A549 (cell line): ENCODE results near the gene EGFL7.

Experiments used
- EP300 ChIP-seq, 2 experiments: fragments of >200 bp; sonication (Bioruptor Twin); formaldehyde crosslinking; IDR thresholded peaks; 2 replicates in 1 of 2; 3 replicates in 1 of 2; pipeline ENCODE4 v1.6.1; 2016 to 2017
- KDM1A ChIP-seq: fragments of 200-600 bp; sonication (generic); IDR thresholded peaks from 2 replicates; pipeline ENCODE4 v1.6.1; 2016; ENCODE audit warnings: low read depth, mild to moderate bottlenecking
- POLR2A ChIP-seq: IDR thresholded peaks from 2 replicates; pipeline ENCODE4 v1.6.1; 2012; ENCODE audit warnings: mild to moderate bottlenecking, low read length
- TP53 ChIP-seq: fragments of 250-450 bp; sonication (Bioruptor Pico); IDR thresholded peaks from 2 replicates; pipeline ENCODE4 v1.5.0; 2021; ENCODE audit warnings: mild to moderate bottlenecking, moderate library complexity
- TF ChIP-seq, protein P1 (sequence below): fragments of >200 bp; sonication (Bioruptor Twin); formaldehyde crosslinking; IDR thresholded peaks from 3 replicates; pipeline ENCODE4 v1.5.1; 2016
- TF ChIP-seq, protein P2 (sequence below): fragments of 250-450 bp; sonication (Bioruptor Pico); IDR thresholded peaks from 2 replicates; pipeline ENCODE4 v1.5.0; 2021; ENCODE audit warnings: mild to moderate bottlenecking, moderate library complexity, borderline replicate concordance

DNA sequence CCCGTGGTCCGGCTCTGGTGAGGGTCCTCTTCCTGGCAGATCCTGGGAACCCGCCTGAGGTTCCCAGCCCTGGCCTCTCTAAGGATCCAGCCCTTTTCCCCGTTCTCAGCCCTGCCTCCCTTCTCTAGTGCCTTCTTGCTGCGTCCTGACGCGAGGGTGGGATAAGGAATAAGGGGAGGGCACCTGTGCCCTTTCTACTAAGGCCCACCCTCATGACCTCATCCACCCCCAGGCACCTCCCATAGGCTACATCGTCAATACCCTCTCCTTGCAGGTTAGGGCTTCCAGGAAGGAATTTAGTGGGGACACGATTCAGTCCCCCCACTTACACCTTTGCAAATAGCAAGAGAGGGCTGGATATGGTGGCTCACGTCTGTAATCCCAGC lies 38.9 kb downstream of the EGFL7 start:
- TF ChIP-seq, protein P1, sequence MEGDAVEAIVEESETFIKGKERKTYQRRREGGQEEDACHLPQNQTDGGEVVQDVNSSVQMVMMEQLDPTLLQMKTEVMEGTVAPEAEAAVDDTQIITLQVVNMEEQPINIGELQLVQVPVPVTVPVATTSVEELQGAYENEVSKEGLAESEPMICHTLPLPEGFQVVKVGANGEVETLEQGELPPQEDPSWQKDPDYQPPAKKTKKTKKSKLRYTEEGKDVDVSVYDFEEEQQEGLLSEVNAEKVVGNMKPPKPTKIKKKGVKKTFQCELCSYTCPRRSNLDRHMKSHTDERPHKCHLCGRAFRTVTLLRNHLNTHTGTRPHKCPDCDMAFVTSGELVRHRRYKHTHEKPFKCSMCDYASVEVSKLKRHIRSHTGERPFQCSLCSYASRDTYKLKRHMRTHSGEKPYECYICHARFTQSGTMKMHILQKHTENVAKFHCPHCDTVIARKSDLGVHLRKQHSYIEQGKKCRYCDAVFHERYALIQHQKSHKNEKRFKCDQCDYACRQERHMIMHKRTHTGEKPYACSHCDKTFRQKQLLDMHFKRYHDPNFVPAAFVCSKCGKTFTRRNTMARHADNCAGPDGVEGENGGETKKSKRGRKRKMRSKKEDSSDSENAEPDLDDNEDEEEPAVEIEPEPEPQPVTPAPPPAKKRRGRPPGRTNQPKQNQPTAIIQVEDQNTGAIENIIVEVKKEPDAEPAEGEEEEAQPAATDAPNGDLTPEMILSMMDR = no peak
- TF ChIP-seq TP53 (CRISPR knock-in tag) = no peak
- TF ChIP-seq, protein P2, sequence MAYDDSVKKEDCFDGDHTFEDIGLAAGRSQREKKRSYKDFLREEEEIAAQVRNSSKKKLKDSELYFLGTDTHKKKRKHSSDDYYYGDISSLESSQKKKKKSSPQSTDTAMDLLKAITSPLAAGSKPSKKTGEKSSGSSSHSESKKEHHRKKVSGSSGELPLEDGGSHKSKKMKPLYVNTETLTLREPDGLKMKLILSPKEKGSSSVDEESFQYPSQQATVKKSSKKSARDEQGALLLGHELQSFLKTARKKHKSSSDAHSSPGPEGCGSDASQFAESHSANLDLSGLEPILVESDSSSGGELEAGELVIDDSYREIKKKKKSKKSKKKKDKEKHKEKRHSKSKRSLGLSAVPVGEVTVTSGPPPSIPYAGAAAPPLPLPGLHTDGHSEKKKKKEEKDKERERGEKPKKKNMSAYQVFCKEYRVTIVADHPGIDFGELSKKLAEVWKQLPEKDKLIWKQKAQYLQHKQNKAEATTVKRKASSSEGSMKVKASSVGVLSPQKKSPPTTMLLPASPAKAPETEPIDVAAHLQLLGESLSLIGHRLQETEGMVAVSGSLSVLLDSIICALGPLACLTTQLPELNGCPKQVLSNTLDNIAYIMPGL (CRISPR knock-in tag) = no peak
- TF ChIP-seq KDM1A = no peak
- no peak for TF ChIP-seq EP300 (IDR thresholded peaks at IDR 0.05)
- TF ChIP-seq POLR2A = no peak
